HG02973 (cell line): ENCODE data around the gene ADGRA1.
"Not testable (repeated sequence)": the region's sequence is repeated elsewhere in the genome, so short reads cannot be mapped to it uniquely, and the experiment has no call there.

Experiments used
- ATAC-seq: cut with Tn5 transposase; IDR thresholded peaks from one replicate; pipeline ENCODE4 v1.9.1; 2021; ENCODE audit warnings: moderate library complexity; ENCODE audit not compliant: unreplicated experiment

Gene ADGRA1

DNA sequence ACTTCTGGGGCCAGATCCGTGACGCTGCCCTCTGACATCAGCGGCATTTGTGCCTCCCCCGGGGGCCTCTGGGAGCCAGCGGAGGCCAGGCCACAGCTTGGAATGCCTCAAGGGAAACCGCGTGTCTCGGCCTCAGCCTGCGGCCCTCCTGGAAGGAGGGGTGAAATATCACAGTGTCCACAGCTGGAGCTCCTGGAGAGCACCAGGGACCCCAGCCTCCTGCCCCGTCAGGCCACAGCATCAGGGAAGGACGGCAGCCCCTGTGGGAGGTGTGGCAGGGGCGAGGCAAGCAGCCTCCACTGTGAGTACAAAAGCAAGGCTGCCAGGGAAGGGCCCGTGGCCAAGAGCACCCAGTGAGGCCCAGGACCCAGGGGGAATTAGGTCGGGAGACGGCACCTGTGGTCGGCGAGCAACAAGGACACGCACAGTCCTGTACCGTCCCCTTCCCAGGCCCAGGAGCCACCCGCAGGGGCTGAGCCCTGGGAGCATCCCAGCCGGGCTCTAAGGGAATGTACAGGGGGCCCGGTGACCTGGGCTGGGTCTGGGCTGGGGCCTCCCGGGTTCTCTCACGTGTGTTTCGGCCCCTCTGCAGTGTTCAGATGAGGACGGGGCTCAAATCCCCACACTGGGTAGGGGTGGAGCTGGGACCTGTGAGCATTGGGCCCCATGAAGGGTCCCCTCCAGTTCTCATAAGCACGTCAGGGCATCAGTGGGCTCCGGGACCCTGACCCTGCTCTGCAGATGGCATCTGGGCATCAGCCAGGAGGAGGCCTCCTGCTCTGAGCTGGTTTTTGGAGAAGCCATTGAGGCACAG is 53.6 kb downstream of the ADGRA1 start:
- no peak for ATAC-seq

DNA sequence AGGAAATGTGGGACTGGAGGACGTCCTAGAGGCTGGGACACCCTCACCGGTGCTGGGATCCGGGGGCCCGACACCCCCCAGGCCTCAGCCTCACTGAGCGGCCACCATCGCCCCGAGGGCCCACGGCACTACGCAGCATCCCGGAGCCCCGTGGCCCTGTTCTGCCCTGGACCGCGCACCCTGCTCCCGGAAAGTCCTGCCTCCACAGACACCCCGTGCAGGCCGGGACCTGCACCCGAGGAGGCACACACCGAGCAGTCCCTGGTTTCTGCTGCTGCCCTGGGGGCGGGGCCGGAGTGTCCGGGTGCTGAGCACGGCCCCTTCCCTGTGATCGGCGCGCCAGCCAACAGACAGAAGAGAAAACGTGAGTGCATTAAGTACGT is 54.2 kb downstream of the ADGRA1 start:
- no peak for ATAC-seq

DNA sequence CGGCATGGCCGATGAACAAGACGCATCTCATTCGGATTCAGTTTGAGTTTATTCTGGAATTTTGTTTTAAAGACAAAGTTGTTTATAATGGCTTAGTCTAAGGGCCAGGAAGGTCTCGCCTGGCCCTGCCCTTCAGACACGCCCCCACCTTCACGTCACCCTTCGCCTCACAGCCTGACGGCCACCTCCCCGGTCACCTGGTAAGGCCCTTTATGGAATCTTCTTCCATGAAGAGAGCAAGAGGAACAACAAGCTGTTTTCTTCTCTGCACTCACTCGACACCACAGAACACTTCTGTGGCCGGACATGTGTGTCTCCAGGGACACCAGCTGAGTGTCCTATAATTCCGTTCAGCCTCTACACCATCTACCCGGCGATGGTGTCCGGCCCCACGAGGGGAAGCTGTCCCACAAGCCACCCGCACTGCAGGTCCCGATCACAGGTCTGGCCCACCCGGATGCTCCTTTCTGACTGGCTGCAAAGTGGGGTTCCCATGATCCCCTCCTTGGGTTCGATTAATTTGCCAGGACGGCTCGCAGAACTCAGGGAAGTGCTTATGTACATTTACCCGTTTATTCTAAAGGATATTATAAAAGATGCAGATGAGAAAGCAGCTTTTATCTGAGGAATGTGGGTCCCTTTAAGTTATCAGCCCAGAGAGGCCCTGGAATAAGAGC is 54.9 kb downstream of the ADGRA1 start:
- no peak for ATAC-seq

- no peak for ATAC-seq
Measured at GRCh38 chr10:133143200-133143533, 55.4 kb downstream of the ADGRA1 start.

- no peak for ATAC-seq
Measured at GRCh38 chr10:133143546-133143945, 55.8 kb downstream of the ADGRA1 start.

DNA sequence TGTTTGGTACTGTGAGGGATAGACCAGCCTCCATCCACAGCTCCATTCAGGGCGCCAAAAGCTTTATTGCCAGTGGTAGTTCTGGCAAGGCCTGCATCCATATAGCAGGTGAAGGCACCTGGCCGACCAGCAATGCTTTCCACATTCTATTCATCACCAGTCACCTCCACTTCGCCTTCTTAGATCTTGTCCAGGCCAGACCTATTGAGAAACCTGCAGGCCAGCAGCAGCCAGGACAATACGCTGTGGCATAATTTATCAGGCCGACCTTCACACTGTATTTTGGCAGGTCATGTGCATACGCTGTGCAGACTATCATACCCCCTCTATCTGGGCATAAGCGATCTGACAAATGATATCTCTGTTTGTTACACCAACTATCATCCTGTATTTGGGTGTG is 57.0 kb downstream of the ADGRA1 start:
- ATAC-seq, result no peak

DNA sequence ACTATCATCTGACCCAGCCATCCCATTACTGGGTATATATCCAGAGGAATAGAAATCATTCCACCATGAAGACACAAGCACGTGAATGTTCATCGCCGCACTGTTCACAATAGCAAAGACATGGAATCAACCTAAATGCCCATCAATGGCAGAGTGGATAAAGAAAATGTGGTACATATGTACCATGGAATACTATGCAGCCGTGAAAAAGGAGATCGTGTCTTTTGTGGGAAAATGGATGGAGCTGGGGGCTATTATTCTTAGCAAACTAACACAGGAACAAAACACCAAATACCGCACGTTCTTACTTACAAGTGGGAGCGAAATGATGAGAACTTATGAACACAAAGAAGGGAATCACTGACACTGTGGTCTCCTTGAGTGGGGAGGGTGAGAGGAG is 62.5 kb downstream of the ADGRA1 start:
- ATAC-seq, result no peak

DNA sequence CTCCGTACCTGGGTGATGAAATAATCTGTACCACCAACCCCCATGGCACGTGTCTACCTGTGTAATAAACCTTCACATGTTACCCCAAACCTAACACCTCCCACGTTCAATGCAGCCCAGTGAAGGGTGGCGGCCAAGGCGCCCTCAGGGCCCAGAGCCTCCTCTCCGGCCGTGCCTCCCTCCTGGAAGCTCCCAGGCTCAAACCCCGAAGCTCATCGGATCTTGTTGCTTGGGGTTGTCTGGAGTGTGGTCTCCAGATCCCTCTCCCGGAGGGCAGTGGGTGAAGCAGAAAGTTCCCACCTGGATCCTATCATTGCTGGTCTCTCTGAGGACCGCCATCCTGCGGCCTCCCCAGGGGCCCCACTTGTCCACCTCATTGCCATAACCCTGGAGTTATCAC is 62.9 kb downstream of the ADGRA1 start:
- no peak for ATAC-seq

DNA sequence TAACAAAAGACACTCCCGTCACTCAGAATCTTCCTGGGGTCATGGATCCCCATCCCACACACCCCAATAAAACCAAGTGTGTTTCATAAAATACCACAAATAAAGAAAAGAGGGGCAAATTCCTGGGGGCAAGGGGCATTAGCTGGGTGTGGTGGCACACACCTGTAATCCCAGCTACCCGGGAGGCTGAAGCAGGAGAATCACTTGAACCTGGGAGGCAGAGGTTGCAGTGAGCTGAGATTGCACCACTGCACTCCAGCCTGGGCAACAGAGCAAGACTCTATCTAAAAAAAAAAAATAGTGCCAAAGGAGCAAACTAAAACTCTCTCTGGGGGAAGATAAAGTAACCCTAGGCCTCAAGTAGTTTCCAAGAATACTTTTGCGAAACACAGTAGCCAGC is 63.3 kb downstream of the ADGRA1 start:
- ATAC-seq, result not testable (repeated sequence)

GRCh38 chr10:133151543-133151972 is 63.8 kb downstream of the ADGRA1 start:
- ATAC-seq, result no peak

DNA sequence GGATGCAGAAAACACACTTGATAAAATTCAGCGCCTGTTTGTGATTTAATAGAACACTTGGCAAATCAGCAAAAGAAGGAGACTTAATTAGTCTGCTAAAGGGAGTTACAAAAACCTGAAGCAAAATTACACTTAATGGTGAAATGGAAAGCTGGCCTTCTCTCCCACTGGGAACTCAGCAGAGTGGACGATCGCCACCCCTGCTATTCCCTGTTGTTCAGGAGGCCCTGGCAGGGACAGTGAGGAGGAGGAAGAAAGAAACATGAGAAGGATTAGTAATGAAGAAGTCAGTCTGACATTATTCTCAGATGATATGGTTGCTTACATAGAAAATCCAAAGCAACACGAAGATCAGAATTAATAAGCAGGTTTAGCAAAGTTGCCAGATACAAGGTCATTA is 66.7 kb downstream of the ADGRA1 start:
- ATAC-seq, result no peak

- ATAC-seq, result no peak
Measured at GRCh38 chr10:133154996-133155778, 67.5 kb downstream of the ADGRA1 start.

DNA sequence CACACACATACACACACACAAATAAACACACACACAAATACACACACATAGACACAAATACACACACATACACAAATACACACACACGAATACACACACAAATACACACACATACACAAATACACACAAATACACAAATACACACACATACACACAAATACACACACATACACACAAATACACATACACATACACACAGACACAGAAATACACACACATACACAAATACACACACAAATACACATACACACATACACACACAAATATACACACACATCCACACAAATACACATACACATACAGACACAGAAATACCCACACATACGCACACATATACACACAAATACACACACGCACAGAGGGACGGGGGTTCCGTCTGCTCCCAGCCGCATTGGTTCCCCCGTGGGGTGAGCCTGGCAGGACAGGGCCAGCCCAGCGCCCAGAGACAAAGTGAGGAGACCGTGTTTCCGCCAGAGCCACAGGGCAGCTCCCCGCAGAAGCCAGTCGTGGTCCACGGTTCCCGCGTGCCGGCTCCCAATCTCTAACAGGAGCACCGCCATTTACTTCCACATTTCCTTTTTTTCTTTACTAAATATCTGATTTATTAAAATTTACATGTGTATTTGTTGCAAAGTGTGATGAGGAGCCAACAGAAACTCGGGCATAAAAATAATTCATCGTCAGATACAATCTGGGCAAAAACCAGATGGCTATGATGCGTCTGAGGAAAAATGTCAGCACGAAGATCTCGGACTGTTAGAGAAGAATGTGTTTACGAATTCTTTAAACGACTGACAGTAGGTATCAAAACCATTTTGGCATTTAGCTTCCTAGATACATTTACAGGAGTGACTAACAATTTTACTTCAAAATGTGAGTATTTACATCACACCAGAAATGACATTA is 69.2 kb downstream of the ADGRA1 start:
- no peak for ATAC-seq

DNA sequence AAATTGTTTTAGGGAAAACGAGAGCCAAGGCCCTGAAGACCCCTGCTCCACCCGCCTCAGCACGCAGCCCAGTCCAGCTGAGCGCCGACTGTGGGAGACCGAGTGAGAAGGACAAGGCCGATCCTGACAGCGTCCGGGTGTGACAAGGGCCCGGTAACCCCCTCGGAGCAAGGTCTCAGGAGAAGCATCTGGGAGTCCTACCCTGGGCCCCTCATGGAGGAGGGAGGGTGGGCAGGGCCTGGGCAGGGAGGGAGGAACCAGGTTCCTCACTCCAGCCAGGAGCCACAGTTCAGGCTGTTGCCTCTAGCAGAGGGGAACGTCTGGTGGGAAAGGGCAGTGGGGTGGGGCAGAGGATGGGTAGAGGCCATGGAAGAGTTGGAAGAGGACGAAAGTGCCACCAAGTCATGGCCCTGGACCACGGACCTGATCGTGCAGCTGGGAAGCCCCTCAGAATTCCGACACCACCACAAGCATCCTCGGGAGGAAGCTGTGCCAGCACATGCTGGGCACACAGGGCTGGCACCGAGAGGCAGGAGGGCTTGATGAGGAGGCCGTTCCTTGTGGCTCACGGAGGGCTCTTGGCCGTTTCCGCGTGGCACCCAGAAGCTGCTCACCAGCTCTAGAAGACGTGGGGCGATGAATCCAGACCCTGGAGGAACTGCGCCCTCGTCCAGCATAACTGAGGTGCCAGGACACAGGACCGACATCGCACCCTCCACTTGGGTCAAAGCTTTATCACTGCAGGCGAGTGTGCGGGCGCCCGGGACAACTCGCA is 70.1 kb downstream of the ADGRA1 start:
- ATAC-seq, result no peak

- no peak for ATAC-seq
Measured at GRCh38 chr10:133158437-133158755, 70.7 kb downstream of the ADGRA1 start.

GRCh38 chr10:133158756-133159610 is 71.3 kb downstream of the ADGRA1 start:
- no peak for ATAC-seq

DNA sequence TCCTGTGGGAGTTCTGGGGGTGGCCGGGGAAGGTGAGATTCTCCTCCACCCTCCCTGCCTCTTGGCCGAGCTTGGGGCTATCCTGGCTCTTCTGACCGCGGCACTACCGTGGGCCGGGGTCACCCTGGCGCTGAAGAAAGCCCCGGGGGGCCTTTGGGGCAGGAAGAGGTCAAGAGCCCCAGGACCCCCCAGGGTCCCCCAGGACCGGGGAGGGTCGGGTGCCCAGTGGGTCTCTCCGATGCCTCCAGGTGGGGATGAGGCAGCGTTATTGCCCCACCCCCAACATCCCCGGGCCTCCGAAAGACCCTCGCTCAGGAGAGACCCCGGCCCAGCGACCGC is 71.9 kb downstream of the ADGRA1 start:
- no peak for ATAC-seq

- ATAC-seq, result no peak
Measured at GRCh38 chr10:133159950-133160825, 72.5 kb downstream of the ADGRA1 start, which contains the start of gene KNDC1. Gene KNDC1, plus strand, starts transcription at chr10:133160219. Its CDS starts 249 bp downstream, at chr10:133160468.
